DOHH2 (cell line): ENCODE measurements around the gene GPSM1.

Source experiments
- H3F3A ChIP-seq: fragments of 200-600 bp; sonication (generic), shearing (Covaris generic); 2 replicates; pipeline ENCODE4 v1.6.0; 2016; ENCODE audit warnings: antibody characterized with exemption, mild to moderate bottlenecking; ENCODE audit not compliant: control insufficient read depth, insufficient read depth
- H3K27ac ChIP-seq: fragments of 200-600 bp; sonication (generic); 2 replicates; pipeline ENCODE4 v1.5.1; 2014; ENCODE audit warnings: low read depth, mild to moderate bottlenecking, low read length, moderate library complexity
- H3K27me3 ChIP-seq: fragments of 200-600 bp; sonication (generic); 2 replicates; pipeline ENCODE4 v1.6.1; 2014; ENCODE audit warnings: mild to moderate bottlenecking, low read length, mixed read lengths; ENCODE audit not compliant: control insufficient read depth
- H3K36me3 ChIP-seq: fragments of 200-600 bp; sonication (generic); 2 replicates; pipeline ENCODE4 v1.6.1; 2014; ENCODE audit warnings: mild to moderate bottlenecking, low read length, moderate library complexity, mixed read lengths; ENCODE audit not compliant: control insufficient read depth
- H3K4me1 ChIP-seq: fragments of 200-600 bp; sonication (generic); 2 replicates; pipeline ENCODE4 v1.6.1; 2014; ENCODE audit warnings: mild to moderate bottlenecking, low read length, mixed read lengths; ENCODE audit not compliant: control insufficient read depth
- H3K4me2 ChIP-seq: fragments of 200-600 bp; sonication (generic); 2 replicates; pipeline ENCODE4 v1.6.0; 2014; ENCODE audit warnings: mild to moderate bottlenecking, low read length, moderate library complexity
- H3K4me3 ChIP-seq: fragments of 200-600 bp; sonication (generic); 2 replicates; pipeline ENCODE4 v1.5.1; 2014; ENCODE audit warnings: mild to moderate bottlenecking, low read length, mixed read lengths
- H3K79me2 ChIP-seq: fragments of 200-600 bp; sonication (generic); 2 replicates; pipeline ENCODE4 v1.6.1; 2014; ENCODE audit warnings: mild to moderate bottlenecking, low read length, mixed read lengths; ENCODE audit not compliant: control insufficient read depth
- H3K9me2 ChIP-seq: fragments of 200-600 bp; sonication (generic); replicated peaks from 2 replicates; pipeline ENCODE4 v1.6.1; 2014; ENCODE audit warnings: mild to moderate bottlenecking, low read length, mixed read lengths; ENCODE audit not compliant: control insufficient read depth
- H3K9me3 ChIP-seq: fragments of 200-600 bp; sonication (generic); 2 replicates; pipeline ENCODE4 v1.6.1; 2014; ENCODE audit warnings: antibody characterized with exemption, low read length, mixed read lengths; ENCODE audit not compliant: control insufficient read depth, insufficient read depth
- H4K20me1 ChIP-seq: fragments of 200-600 bp; sonication (generic); 2 replicates; pipeline ENCODE4 v1.6.0; 2014; ENCODE audit warnings: low read depth, mild to moderate bottlenecking, antibody characterized with exemption, low read length, moderate library complexity; ENCODE audit not compliant: control insufficient read depth, insufficient read depth
- EZH2phosphoT487 ChIP-seq: fragments of 200-600 bp; sonication (generic); IDR thresholded peaks from 2 replicates; pipeline ENCODE4 v1.6.1; 2017; ENCODE audit warnings: borderline replicate concordance, mild to moderate bottlenecking, antibody characterized with exemption, low read length, moderate library complexity, mixed read lengths
- TF ChIP-seq, protein P1 (sequence below): fragments of 200-600 bp; sonication (generic); IDR thresholded peaks from one replicate; pipeline ENCODE4 v1.5.1; 2014; ENCODE audit warnings: antibody characterized with exemption, mild to moderate bottlenecking, low read depth, low read length; ENCODE audit not compliant: poor library complexity, severe bottlenecking

Gene GPSM1

DNA sequence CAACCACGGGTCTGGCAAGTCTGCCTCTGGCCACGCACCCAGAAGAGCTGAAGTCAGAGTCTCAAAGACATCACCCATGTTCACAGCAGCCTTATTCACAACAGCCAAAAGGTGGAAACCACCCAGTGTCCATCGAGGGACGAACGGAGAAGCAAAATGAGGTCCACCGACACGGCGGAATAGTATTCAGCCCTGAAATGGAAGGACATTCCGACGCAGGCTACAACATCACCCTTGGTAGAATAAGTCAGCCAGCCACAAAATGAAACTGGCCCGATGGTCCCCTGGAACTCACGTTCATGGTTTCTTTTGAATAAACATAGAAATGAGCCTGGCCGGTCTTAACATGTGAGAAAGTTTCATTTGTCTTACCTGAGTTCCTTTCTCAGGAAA is 40.4 kb upstream of the GPSM1 start:
- H3K36me3 ChIP-seq = no peaks in the 10 kb centered on the region
- no peaks in the 10 kb centered on the region for H3K9me3 ChIP-seq
- no peaks in the 10 kb centered on the region for H3K79me2 ChIP-seq
- H3F3A ChIP-seq = no peaks in the 10 kb centered on the region
- H3K27me3 ChIP-seq = no peaks in the 10 kb centered on the region; the same call in 1 of the 2 replicates
- TF ChIP-seq, protein P1, sequence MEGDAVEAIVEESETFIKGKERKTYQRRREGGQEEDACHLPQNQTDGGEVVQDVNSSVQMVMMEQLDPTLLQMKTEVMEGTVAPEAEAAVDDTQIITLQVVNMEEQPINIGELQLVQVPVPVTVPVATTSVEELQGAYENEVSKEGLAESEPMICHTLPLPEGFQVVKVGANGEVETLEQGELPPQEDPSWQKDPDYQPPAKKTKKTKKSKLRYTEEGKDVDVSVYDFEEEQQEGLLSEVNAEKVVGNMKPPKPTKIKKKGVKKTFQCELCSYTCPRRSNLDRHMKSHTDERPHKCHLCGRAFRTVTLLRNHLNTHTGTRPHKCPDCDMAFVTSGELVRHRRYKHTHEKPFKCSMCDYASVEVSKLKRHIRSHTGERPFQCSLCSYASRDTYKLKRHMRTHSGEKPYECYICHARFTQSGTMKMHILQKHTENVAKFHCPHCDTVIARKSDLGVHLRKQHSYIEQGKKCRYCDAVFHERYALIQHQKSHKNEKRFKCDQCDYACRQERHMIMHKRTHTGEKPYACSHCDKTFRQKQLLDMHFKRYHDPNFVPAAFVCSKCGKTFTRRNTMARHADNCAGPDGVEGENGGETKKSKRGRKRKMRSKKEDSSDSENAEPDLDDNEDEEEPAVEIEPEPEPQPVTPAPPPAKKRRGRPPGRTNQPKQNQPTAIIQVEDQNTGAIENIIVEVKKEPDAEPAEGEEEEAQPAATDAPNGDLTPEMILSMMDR = no peak
- no peak for TF ChIP-seq EZH2phosphoT487
- peaks cover 25% of the 10 kb centered on the region for H3K4me1 ChIP-seq
- H3K4me2 ChIP-seq = no peak overlapping the region
- H3K4me3 ChIP-seq = no peak overlapping the region
- H3K27ac ChIP-seq = no peak overlapping the region
- no peaks in the 10 kb centered on the region for H3K9me2 ChIP-seq
- peaks cover 7% of the 10 kb centered on the region; the same call in 1 of the 2 replicates for H4K20me1 ChIP-seq

- Histone ChIP-seq H3K9me3 (peaks cover 2% of the 10 kb centered on the region; the same call in 1 of the 2 replicates), H3K79me2 (no peaks in the 10 kb centered on the region), H3K27me3 (no peaks in the 10 kb centered on the region; the same call in 1 of the 2 replicates), H3K36me3 (no peaks in the 10 kb centered on the region), H3K4me1 (peaks cover 13% of the 10 kb centered on the region), H3K9me2 (no peaks in the 10 kb centered on the region), H3F3A (no peaks in the 10 kb centered on the region; the same call in 1 of the 2 replicates), H3K4me2 (no peak overlapping the region), H3K4me3 (no peak overlapping the region), H3K27ac (no peak overlapping the region), H4K20me1 (peaks cover 7% of the 10 kb centered on the region; the same call in 1 of the 2 replicates)
- TF ChIP-seq, protein P1 = no peak
- TF ChIP-seq EZH2phosphoT487 = no peak
Measured at GRCh38 chr9:136287960-136288753, 39.2 kb upstream of the GPSM1 start.

DNA sequence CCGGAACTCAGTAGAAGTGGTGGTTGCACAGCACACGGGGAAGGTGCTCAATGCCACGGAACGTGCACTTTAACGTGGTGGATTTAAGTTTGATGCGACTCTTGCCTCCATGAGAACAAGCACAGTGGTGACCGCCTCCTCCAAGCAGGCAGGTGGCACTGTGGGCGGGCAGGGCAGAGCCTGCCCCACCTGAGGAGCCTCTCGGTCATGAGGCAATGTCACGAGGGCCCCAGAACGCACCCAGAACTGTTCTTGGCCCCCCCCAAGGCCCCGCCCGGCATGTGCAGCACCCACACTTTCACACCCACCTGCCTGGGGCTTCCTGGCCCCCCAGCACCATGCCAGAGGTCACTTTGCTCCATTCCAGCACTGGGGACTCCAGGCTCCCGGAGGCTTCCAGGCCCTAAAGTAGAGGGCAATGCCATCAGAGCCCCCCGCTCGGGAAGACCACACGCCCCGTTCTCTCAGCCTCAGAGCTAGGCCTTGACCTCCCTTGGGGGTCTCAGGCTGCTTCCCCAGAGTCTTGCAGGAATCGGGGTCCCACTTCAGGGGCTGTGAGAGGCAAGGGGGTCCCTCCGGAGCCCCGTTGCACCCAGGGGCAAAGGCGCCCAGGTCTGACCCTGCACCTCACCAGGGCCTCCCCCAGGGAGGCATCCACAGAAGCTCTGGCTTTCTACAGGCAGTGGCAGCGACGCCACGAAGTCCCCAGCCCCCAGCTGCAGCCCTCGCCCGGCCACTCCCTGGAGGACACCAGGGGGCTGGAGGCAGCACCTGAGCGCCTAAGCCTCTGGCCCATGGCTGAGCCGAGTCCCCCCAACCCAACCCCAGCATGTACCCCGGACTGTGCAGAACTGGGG is 37.5 kb upstream of the GPSM1 start:
- H3K9me3 ChIP-seq = peaks cover 12% of the 10 kb centered on the region; the same call in 1 of the 2 replicates
- peaks cover 7% of the 10 kb centered on the region; the same call in 1 of the 2 replicates for H4K20me1 ChIP-seq
- H3K4me3 ChIP-seq = no peak overlapping the region
- H3F3A ChIP-seq = peaks cover 3% of the 10 kb centered on the region; the same call in 1 of the 2 replicates
- 0 out of 2 replicates have a peak, but pooled peaks cover 5% of the 10 kb centered on the region for H3K4me1 ChIP-seq
- no peaks in the 10 kb centered on the region for H3K9me2 ChIP-seq
- H3K4me2 ChIP-seq = no peak overlapping the region
- H3K36me3 ChIP-seq = no peaks in the 10 kb centered on the region
- no peaks in the 10 kb centered on the region for H3K79me2 ChIP-seq
- H3K27ac ChIP-seq = no peak overlapping the region
- TF ChIP-seq EZH2phosphoT487 = no peak
- TF ChIP-seq, protein P1 = no peak
- no peaks in the 10 kb centered on the region; the same call in 1 of the 2 replicates for H3K27me3 ChIP-seq
